ENCODE results near the gene RAC3. TPM values are rescaled to one million over a fixed set of nuclear protein-coding genes. Genes with fewer than 3 reads are reported as not detected.

Gene RAC3
- total RNA-seq, 4 donors from 2014 or later, result 5.2 to 28.3 (median 14.6) TPM

GRCh38 chr17:81999976-82000802, 31.3 kb upstream of the RAC3 start:
- no peak for TF ChIP-seq CTCF (IDR thresholded peaks at IDR 0.05; ENCODE audit: low read depth)

- TF ChIP-seq CTCF (IDR thresholded peaks at IDR 0.05; ENCODE audit: low read depth), result no peak
Observed at GRCh38 chr17:82000803-82001570, 30.5 kb upstream of the RAC3 start.

GRCh38 chr17:82001571-82002056, 29.9 kb upstream of the RAC3 start:
- TF ChIP-seq CTCF (IDR thresholded peaks at IDR 0.05; ENCODE audit: low read depth), result no peak

GRCh38 chr17:82003411-82004381, 27.8 kb upstream of the RAC3 start:
- TF ChIP-seq CTCF (IDR thresholded peaks at IDR 0.05; ENCODE audit: low read depth), result no peak

GRCh38 chr17:82004517-82005455, 26.7 kb upstream of the RAC3 start:
- TF ChIP-seq CTCF (IDR thresholded peaks at IDR 0.05; ENCODE audit: low read depth), result no peak

- TF ChIP-seq CTCF (IDR thresholded peaks at IDR 0.05; ENCODE audit: low read depth), result no peak
Observed at GRCh38 chr17:82005701-82006348, 25.7 kb upstream of the RAC3 start.

Data from subcutaneous adipose tissue (tissue), 4 donors.